ENCODE measurements around the gene PRRC2B. TPM values are rescaled to one million over a fixed set of nuclear protein-coding genes. Genes with fewer than 3 reads are reported as not detected.

Gene PRRC2B
- total and polyA plus RNA-seq, 2 of the 13 experiments (the other 11 are each of a cell fraction or from before 2014, with no cell fraction given) = 20.8 to 37.4 TPM

DNA sequence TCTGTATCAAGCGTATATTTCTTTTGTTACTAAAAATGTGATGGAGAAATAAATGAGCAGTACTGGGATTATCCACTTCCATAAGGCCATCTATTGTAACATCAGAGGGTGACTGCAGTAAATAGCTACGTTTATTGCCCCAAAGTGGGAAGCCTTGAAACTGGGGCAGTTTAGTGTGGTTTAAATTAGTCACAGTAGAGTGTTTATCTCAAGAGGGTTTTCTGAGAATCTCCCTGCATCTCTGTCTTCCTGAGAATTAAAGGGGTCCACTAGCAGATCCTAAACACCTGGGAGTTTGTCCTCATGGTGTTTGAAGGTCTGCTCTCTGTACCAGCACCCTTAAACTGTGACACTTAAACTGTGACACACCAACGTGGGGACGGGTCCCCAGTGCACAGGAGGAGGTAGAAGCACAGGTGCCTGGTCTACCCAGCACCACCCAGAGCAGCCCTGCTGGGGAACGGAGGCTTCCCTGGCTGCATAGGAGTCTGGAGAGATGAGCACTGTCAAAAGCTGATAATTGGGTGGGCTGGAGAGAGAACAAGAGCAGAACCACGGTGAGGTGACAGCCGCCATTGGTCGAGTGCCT is 25.2 kb downstream of the PRRC2B start:
- FAIRE-seq (no peak), DNase-seq (ENCODE audit: low spot score) (no peak), ATAC-seq (no peak)
- Histone ChIP-seq H3K4me3 (replicated peaks in 1 of 3; ENCODE audit: insufficient read depth in 1 of 3, low read depth in 2 of 3, low read length in 3 of 3) (no peak overlapping the region), H3K27ac (ENCODE audit: extremely low read length, insufficient read depth, low read length) (no peak overlapping the region), H4K20me1 (ENCODE audit: insufficient read depth, low read length) (peaks cover 90% of the 10 kb centered on the region), H3K9ac (ENCODE audit: insufficient read depth, low read depth, low read length) (no peak overlapping the region), H3K79me2 (ENCODE audit: insufficient read depth, low read length) (peaks cover 98% of the 10 kb centered on the region), H3K27me3 (ENCODE audit: control insufficient read depth in 1 of 2, insufficient read depth in 2 of 2, low read length in 2 of 2) (no peaks in the 10 kb centered on the region), H3K36me3 (replicated peaks in 1 of 2; ENCODE audit: control insufficient read depth in 1 of 2, insufficient read depth in 2 of 2, low read length in 2 of 2) (peaks cover 6 to 31% of the 10 kb centered on the region in 2 experiments; a peak in 4 of 5 replicates), H2AFZ (ENCODE audit: low read length) (no peak overlapping the region), H3K4me2 (ENCODE audit: low read depth, low read length) (no peak overlapping the region), H3K9me3 (ENCODE audit: low read length) (no peaks in the 10 kb centered on the region), H3K4me1 (ENCODE audit: insufficient read depth, low read length) (peaks cover 93% of the 10 kb centered on the region)
- BruUV-seq (replicated peaks) = no TSS peak
- in situ Hi-C loops (cut with HindIII; ENCODE audit: extremely low pct_ligation_motif_present, low pct_unique_long_range_greater_than_20kb) = no loop called here
- intact Hi-C loops (cut with micrococcal nuclease; ENCODE audit: unreplicated experiment) = no loop called here
- ChIA-PET POLR2A (interaction anchor here (1.1 to 1.7 kb wide), 2 partner anchors 16 to 46 kb away, joined by 3 to 4 read pairs; no protein-coding TSS in a partner anchor), CTCF (ENCODE audit: low intra/inter-chr PET ratio, low total read pairs) (no interaction called here)
- no peak for TF ChIP-seq ZNF350 (CRISPR knock-in tag; IDR thresholded peaks at IDR 0.05; ENCODE audit: borderline replicate concordance, low read depth)
- TF ChIP-seq ZSCAN5A (CRISPR knock-in tag; IDR thresholded peaks at IDR 0.05; ENCODE audit: borderline replicate concordance) = no peak
- no peak for TF ChIP-seq ZNF383 (CRISPR knock-in tag; IDR thresholded peaks at IDR 0.05; ENCODE audit: borderline replicate concordance)
- no peak for TF ChIP-seq ZNF678 (CRISPR knock-in tag; IDR thresholded peaks at IDR 0.05)
- no peak for TF ChIP-seq ATF1 (CRISPR knock-in tag; IDR thresholded peaks at IDR 0.05)
- no peak for TF ChIP-seq JUN (CRISPR knock-in tag; IDR thresholded peaks at IDR 0.05)
- TF ChIP-seq ELF4 (CRISPR knock-in tag; IDR thresholded peaks at IDR 0.05; ENCODE audit: borderline replicate concordance) = no peak
- TF ChIP-seq STAG1 (CRISPR knock-in tag; IDR thresholded peaks at IDR 0.05) = no peak
- no peak for TF ChIP-seq RAD51 (IDR thresholded peaks at IDR 0.05; ENCODE audit: borderline replicate concordance)
- 87% methylated on average over 8 of the region's 8 CpGs for WGBS (ENCODE audit: low lambda C conversion rate)
